HepG2 (cell line): ENCODE results near the gene BDKRB1. TPM values are rescaled to one million over a fixed set of nuclear protein-coding genes. Genes with fewer than 3 reads are reported as not detected.

ENCODE experiments used
- ATAC-seq: fragments of 200-7000 bp; cut with Tn5 transposase; 3 replicates; pipeline ENCODE4 v1.9.1; 2020; ENCODE audit warnings: mild to moderate bottlenecking, moderate library complexity
- BruUV-seq: library from RNA; stranded (reverse); fragments of 400-500 nt; replicated peaks from 2 replicates; lab custom pipeline; 2021; lab: Mats Ljungman, UMichigan
- CTCF ChIA-PET: fragments of 300-600 bp; formaldehyde crosslinking; extraction: SDS; loops from one replicate; lab custom pipeline; 2021; ENCODE audit warnings: low total read pairs, inconsistent platforms, low intra/inter-chr PET ratio; lab: Yijun Ruan, JAX
- POLR2A ChIA-PET: fragments of 350-600 bp; sonication (Branson Sonifier 250); formaldehyde crosslinking; loops from one replicate; lab custom pipeline; 2020; ENCODE audit warnings: antibody characterized with exemption, inconsistent platforms; lab: Yijun Ruan, JAX
- DNase-seq: peaks from one replicate; pipeline ENCODE4 v3.0.0-alpha.2; 2015; ENCODE audit warnings: low spot score
- FAIRE-seq: peaks from 3 replicates; lab custom pipeline; 2011; peaks lifted over from hg19 to GRCh38; lab: Jason Lieb, UNC
- H2AFZ ChIP-seq: one replicate; pipeline ENCODE4 v1.6.1; 2011; ENCODE audit warnings: low read length, inconsistent platforms
- H3K27ac ChIP-seq: fragments of 300-600 bp; 3 replicates; pipeline ENCODE4 v1.8.0; 2011; ENCODE audit warnings: mixed run types, mild to moderate bottlenecking, mixed read lengths, low read length, inconsistent platforms; ENCODE audit not compliant: insufficient read depth; ENCODE audit errors: extremely low read length
- H3K27me3 ChIP-seq, 2 experiments: fragments of 200-600 bp in 1 of 2; 2 replicates in 1 of 2; 3 replicates in 1 of 2; pipeline versions ENCODE4 v1.6.0 to v1.8.0; 2011; ENCODE audit warnings: low read length in 2 of 2, mild to moderate bottlenecking in 2 of 2, moderate library complexity in 2 of 2, inconsistent platforms in 1 of 2; ENCODE audit not compliant: insufficient read depth in 2 of 2, control insufficient read depth in 1 of 2
- H3K36me3 ChIP-seq, 2 experiments: fragments of 200-600 bp in 1 of 2; replicated peaks in 1 of 2; 2 replicates in 1 of 2; 3 replicates in 1 of 2; pipeline versions ENCODE4 v1.5.1 to v1.8.0; 2011; ENCODE audit warnings: low read length in 2 of 2, inconsistent platforms in 1 of 2; ENCODE audit not compliant: insufficient read depth in 2 of 2, control insufficient read depth in 1 of 2
- H3K4me1 ChIP-seq: 2 replicates; pipeline ENCODE4 v1.5.1; 2012; ENCODE audit warnings: low read length, inconsistent platforms; ENCODE audit not compliant: insufficient read depth
- H3K4me2 ChIP-seq: 2 replicates; pipeline ENCODE4 v1.6.0; 2011; ENCODE audit warnings: low read depth, low read length, inconsistent platforms
- H3K4me3 ChIP-seq, 3 experiments: fragments of 200-600 bp in 1 of 3; sonication (generic), shearing (Covaris generic) in 1 of 3; replicated peaks in 1 of 3; 2 replicates each; pipeline ENCODE4 v1.5.1; 2011 to 2016; ENCODE audit warnings: low read length in 3 of 3, inconsistent platforms in 2 of 3, low read depth in 2 of 3, mild to moderate bottlenecking in 2 of 3, control low read depth in 1 of 3, mixed read lengths in 1 of 3; ENCODE audit not compliant: insufficient read depth in 1 of 3
- H3K79me2 ChIP-seq: one replicate; pipeline ENCODE4 v1.6.1; 2011; ENCODE audit warnings: low read length, inconsistent platforms; ENCODE audit not compliant: insufficient read depth
- H3K9ac ChIP-seq: 2 replicates; pipeline ENCODE4 v1.6.0; 2011; ENCODE audit warnings: mild to moderate bottlenecking, low read depth, low read length, inconsistent platforms; ENCODE audit not compliant: insufficient read depth
- H3K9me3 ChIP-seq: 2 replicates; pipeline ENCODE4 v1.5.1; 2012; ENCODE audit warnings: mild to moderate bottlenecking, low read length
- H4K20me1 ChIP-seq: 2 replicates; pipeline ENCODE4 v1.6.0; 2011; ENCODE audit warnings: inconsistent platforms, mild to moderate bottlenecking, low read length, moderate library complexity; ENCODE audit not compliant: insufficient read depth
- FLYWCH1 ChIP-seq: sonication (generic); formaldehyde crosslinking; IDR thresholded peaks from 2 replicates; pipeline ENCODE4 v1.8.1; 2023; ENCODE audit warnings: mild to moderate bottlenecking, missing genetic modification reagents
- FUBP1 ChIP-seq: sonication (generic); formaldehyde crosslinking; IDR thresholded peaks from 2 replicates; pipeline ENCODE4 v1.5.1; 2020; ENCODE audit warnings: missing genetic modification reagents, mild to moderate bottlenecking, borderline replicate concordance
- HOXA7 ChIP-seq: sonication (generic); formaldehyde crosslinking; IDR thresholded peaks from 2 replicates; pipeline ENCODE4 v1.8.1; 2022; ENCODE audit warnings: mild to moderate bottlenecking, missing genetic modification reagents, moderate library complexity
- IRF2 ChIP-seq: IDR thresholded peaks from 2 replicates; pipeline ENCODE4 v1.6.1; 2018; ENCODE audit warnings: missing genetic modification reagents, missing compliant biosample characterization
- JARID2 ChIP-seq: sonication (generic); formaldehyde crosslinking; IDR thresholded peaks from 2 replicates; pipeline ENCODE4 v1.8.1; 2023; ENCODE audit warnings: missing genetic modification reagents, inconsistent platforms; ENCODE audit not compliant: insufficient replicate concordance
- KLF6 ChIP-seq: IDR thresholded peaks from 2 replicates; pipeline ENCODE4 v1.8.0; 2016; ENCODE audit warnings: missing biosample characterization, missing genetic modification reagents
- ZNF224 ChIP-seq: sonication (generic); formaldehyde crosslinking; IDR thresholded peaks from 2 replicates; pipeline ENCODE4 v1.5.0; 2020; ENCODE audit warnings: mild to moderate bottlenecking, missing genetic modification reagents
- ZNF274 ChIP-seq: sonication (generic); formaldehyde crosslinking; IDR thresholded peaks from 2 replicates; pipeline ENCODE4 v1.5.1; 2020; ENCODE audit warnings: mild to moderate bottlenecking, missing genetic modification reagents
- ZNF350 ChIP-seq: sonication (generic); formaldehyde crosslinking; IDR thresholded peaks from 2 replicates; pipeline ENCODE4 v1.4.0; 2020; ENCODE audit warnings: mild to moderate bottlenecking, low read depth, missing genetic modification reagents, borderline replicate concordance
- ZNF362 ChIP-seq: sonication (generic); formaldehyde crosslinking; IDR thresholded peaks from 2 replicates; pipeline ENCODE4 v1.4.0; 2020; ENCODE audit warnings: missing genetic modification reagents, mild to moderate bottlenecking, borderline replicate concordance
- ZNF407 ChIP-seq: sonication (generic); formaldehyde crosslinking; IDR thresholded peaks from one replicate; pipeline ENCODE4 v1.5.1; 2020; ENCODE audit warnings: mild to moderate bottlenecking, missing genetic modification reagents; ENCODE audit errors: not compliant biosample characterization
- ZNF510 ChIP-seq: sonication (generic); formaldehyde crosslinking; IDR thresholded peaks from 2 replicates; pipeline ENCODE4 v1.4.0; 2020; ENCODE audit warnings: low read depth, mild to moderate bottlenecking, missing genetic modification reagents
- WGBS: methylation state at CpG from one replicate; pipeline ENCODE4 v1.1.6; 2017; ENCODE audit warnings: low lambda C conversion rate; 5-methylcytosine and 5-hydroxymethylcytosine counted together
- in situ Hi-C: cut with HindIII; loops from 2 replicates; pipeline ENCODE4 v1.10.0; 2017; ENCODE audit warnings: low pct_unique_long_range_greater_than_20kb; ENCODE audit not compliant: extremely low pct_ligation_motif_present
- intact Hi-C: fragments of 100-400 bp; cut with micrococcal nuclease; formaldehyde crosslinking; loops from one replicate; pipeline ENCODE4 v1.10.0; 2022; ENCODE audit not compliant: unreplicated experiment
- polyA plus RNA-seq, 8 experiments: library from polyadenylated mRNA; depleted of rRNA in 3 of 8; stranded (reverse) in 7 of 8; unstranded in 1 of 8; fragments of >200 nt; fragmentation: Illumina TruSeq in 4 of 8; extraction: Trizol in 4 of 8; gene quantifications; 2 replicates each; pipeline versions ENCODE4 v1.2.1 to v1.2.3, GENCODE V29; 2011 to 2016; ENCODE audit warnings: low read depth in 4 of 8, missing spikeins in 1 of 8, mixed read lengths in 1 of 8; ENCODE audit not compliant: insufficient read depth in 1 of 8
- total RNA-seq, 5 experiments: library from RNA; depleted of rRNA; stranded (reverse); fragments of >200 nt; fragmentation: Illumina TruSeq; extraction: Trizol; gene quantifications; 2 replicates each; pipeline ENCODE4 v1.2.3, GENCODE V29; 2016; ENCODE audit warnings: low read depth in 1 of 5

Gene BDKRB1
- total and polyA plus RNA-seq, 2 of the 13 experiments (the other 11 are each of a cell fraction or from before 2014, with no cell fraction given), result 0.05 TPM; not detected in 1

- TF ChIP-seq ZNF362 (CRISPR knock-in tag) (no peak), ZNF274 (no peak), HOXA7 (CRISPR knock-in tag) (no peak), KLF6 (CRISPR knock-in tag) (no peak), ZNF224 (CRISPR knock-in tag) (no peak), ZNF510 (CRISPR knock-in tag) (no peak), JARID2 (CRISPR knock-in tag) (no peak), ZNF407 (CRISPR knock-in tag) (no peak), FLYWCH1 (CRISPR knock-in tag) (no peak), FUBP1 (CRISPR knock-in tag) (no peak), IRF2 (no peak), ZNF350 (CRISPR knock-in tag) (no peak)
- DNase-seq (peak; percentile 39), FAIRE-seq (no peak), ATAC-seq (peak; percentile 36; the same call in 1 of the 3 replicates)
- in situ Hi-C loops, result no loop called here
- Histone ChIP-seq H3K9me3 (no peaks in the 10 kb centered on the region), H3K4me2 (no peak overlapping the region), H3K27me3 (no peaks in the 10 kb centered on the region), H2AFZ (no peak overlapping the region), H3K4me3 (0 out of 6 replicates have a peak overlapping the region, but pooled peaks of 1 of the 3 experiments have one; percentile 15), H3K4me1 (peaks cover 24% of the 10 kb centered on the region), H3K27ac (no peak overlapping the region), H3K36me3 (peaks cover 4 to 20% of the 10 kb centered on the region in 2 experiments; a peak in 4 of 5 replicates), H3K79me2 (no peaks in the 10 kb centered on the region), H3K9ac (no peak overlapping the region), H4K20me1 (no peaks in the 10 kb centered on the region)
- intact Hi-C loops, result no loop called here
- CTCF ChIA-PET, result no interaction called here
- no TSS peak for BruUV-seq
- POLR2A ChIA-PET, result no interaction called here
- WGBS, result 84% methylated on average over 8 of the region's 8 CpGs
Observed at GRCh38 chr14:96309133-96309895, 53.3 kb downstream of the BDKRB1 start.
